GM18951 (cell line): ENCODE measurements around the gene ERBIN.
"Not testable (repeated sequence)": the region's sequence is repeated elsewhere in the genome, so short reads cannot be mapped to it uniquely, and the experiment has no call there.

Experiments
- POLR2A ChIP-seq: IDR thresholded peaks from 4 replicates; pipeline ENCODE4 v1.6.1; 2011; ENCODE audit warnings: mild to moderate bottlenecking; ENCODE audit not compliant: insufficient read length, insufficient read depth; ENCODE audit errors: extremely low read depth
- in situ Hi-C: fragments of 300-500 bp; cut with MboI; formaldehyde crosslinking; loops from one replicate; pipeline ENCODE4 v1.12.0; 2022; ENCODE audit warnings: low sequenced_read_pairs, mixed read lengths, inconsistent platforms; ENCODE audit not compliant: unreplicated experiment

Gene ERBIN

GRCh38 chr5:65926276-65926783, at the start of gene ERBIN:
ERBIN (plus strand) TSS chr5:65926575; CDS start chr5:65992719, 66,144 bp downstream.
- TF ChIP-seq POLR2A: no peak

GRCh38 chr5:65876970-65877369, 49.4 kb upstream of the ERBIN start:
- TF ChIP-seq POLR2A: no peak
- in situ Hi-C loops: no loop called here

More at GRCh38 chr5:65926276-65926783, at the start of gene ERBIN:
- in situ Hi-C loops: no loop called here

DNA sequence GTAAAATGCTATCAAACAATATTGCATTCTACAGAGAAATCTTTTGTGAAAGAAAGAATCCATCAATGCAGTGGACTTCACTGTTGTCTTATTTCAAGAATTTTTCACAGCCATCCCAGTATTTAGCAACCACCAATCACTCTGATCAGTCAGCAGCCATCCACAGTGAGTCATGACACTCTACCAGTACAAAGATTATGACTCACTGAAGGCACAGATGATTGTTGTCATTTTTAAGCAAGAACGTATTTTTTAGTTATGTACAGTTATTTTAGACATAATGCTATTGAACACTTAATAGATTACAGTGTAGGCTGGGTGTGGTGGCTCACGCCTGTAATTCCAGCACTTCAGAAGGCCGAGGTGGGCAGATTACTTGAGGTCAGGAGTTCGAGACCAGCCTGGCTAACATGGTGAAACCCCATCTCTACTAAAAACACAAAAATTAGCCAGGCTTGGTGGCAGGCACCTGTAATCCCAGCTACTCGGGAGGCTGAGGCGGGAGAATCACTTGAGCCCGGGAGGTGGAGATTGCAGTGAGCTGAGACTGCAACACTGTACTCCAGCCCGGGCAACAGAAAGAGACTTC, 46.6 kb upstream of the ERBIN start:
- in situ Hi-C loops: not testable (repeated sequence)

GRCh38 chr5:65880496-65881072, 45.8 kb upstream of the ERBIN start:
- in situ Hi-C loops: no loop called here
- no peak for TF ChIP-seq POLR2A

DNA sequence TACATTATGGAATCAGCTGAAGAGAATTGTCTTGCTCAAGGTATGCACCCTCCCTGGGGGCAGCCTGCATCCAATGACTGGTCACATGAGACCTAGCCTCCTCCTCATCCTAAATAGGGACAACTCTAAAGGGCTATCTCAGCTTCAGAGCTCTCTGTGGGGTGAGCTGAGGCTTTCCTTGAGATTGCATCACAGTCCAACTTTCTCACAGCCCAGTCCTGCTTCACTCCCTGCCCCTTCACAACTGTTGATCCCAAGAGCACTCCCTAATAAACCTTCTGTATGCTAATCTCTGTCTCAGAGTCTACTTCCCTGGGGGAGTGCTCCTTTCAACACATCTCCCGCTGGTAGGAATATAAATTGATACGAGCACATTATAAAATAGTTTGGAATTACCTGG, 44.1 kb upstream of the ERBIN start:
- in situ Hi-C loops: no loop called here
- no peak for TF ChIP-seq POLR2A

DNA sequence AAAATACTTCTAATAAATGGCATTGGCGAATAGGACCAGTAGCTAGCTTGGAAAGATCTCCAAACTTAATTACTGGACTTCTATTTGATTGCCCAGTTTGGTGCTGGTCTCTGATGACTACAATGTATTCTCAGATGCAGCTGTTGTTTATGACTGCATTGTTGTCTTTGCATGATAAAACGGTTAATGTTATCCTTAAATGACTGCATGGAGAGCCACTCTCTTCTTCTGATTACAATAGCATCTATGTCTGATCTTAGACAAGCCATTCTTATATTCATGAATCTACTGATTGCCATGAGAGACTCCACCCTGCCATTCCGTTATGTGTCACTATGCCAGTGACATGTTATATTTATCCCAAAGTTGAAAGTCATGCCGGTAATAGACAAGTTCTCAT, 42.9 kb upstream of the ERBIN start:
- no peak for TF ChIP-seq POLR2A
- in situ Hi-C loops: no loop called here

GRCh38 chr5:65886387-65886786, 40.0 kb upstream of the ERBIN start:
- no peak for TF ChIP-seq POLR2A
- in situ Hi-C loops: no loop called here

DNA sequence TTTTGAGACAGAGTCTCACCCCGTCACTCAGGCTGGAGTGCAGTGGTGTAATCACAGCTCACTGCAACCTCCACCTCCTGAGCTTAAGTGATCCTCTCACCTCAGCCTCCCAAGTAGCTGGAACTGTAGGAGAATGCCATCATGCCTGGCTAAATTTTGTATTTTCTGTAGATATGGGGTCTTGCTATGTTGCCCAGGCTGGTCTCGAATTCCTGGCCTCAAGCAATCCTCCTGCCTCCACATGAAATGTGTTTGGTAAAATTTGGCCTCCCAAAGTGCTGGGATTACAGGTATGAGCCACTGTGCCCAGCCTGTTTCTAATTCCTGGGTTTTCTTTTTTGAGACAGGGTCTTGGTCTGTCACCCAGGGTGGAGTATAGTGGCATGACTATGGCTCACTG, 34.4 kb upstream of the ERBIN start:
- in situ Hi-C loops: not testable (repeated sequence)

- no peak for TF ChIP-seq POLR2A
Observed at GRCh38 chr5:65892801-65893200, 33.6 kb upstream of the ERBIN start.

DNA sequence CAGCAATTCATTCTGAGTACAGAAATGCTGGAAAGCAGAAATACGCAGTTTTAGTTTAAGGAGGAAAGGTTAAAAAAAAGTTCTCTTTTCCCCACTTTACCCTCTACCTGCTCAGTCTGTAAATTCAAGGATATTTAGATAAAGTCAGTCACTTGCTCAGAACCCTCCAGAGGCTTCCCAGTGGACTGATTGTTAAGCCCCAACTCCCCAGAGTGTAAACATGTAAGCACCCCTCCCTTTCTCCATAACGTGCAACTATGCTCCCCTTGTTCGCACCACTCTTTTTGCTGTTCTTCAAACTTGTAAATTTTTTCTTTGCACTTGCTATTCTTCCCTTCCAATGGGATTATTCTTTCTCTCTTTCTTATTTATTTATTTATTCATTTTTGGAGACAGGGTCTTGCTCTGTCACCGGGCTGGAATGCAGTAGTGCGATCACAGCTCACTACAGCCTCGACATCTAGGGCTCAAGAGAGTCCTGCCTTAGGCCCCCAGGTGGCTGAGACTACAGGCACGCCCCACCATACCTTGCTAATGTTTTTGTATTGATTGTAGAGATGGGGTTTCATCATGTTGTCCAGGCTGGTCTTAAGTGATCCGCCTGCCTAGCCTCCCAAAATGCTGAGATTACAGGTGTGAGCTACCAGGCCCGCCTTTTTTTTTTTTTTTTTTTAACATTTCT, 32.5 kb upstream of the ERBIN start:
- in situ Hi-C loops: no loop called here

More at GRCh38 chr5:65892801-65893200, 33.6 kb upstream of the ERBIN start:
- in situ Hi-C loops: no loop called here

DNA sequence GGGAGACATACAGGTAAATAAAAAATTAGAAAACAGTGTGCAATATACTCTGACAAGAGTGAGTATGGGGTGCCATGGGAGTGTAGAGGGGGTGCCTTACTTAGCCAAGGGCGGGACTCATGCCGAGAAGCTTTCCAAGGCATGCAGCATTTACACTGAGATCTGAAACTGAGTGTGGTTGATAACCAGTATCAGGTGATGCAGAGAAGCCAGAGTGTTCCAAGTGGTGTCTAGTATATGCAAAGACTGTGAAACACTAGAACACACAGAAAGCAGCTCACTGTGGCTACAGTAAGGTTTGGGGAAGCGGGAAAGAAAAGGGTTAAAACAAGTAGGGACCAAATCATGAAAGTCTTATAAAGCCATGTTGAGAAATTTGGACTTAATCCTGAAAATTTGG, 30.5 kb upstream of the ERBIN start:
- TF ChIP-seq POLR2A: no peak
- in situ Hi-C loops: no loop called here

More for the DNA sequence above, 32.5 kb upstream of the ERBIN start:
- no peak for TF ChIP-seq POLR2A

DNA sequence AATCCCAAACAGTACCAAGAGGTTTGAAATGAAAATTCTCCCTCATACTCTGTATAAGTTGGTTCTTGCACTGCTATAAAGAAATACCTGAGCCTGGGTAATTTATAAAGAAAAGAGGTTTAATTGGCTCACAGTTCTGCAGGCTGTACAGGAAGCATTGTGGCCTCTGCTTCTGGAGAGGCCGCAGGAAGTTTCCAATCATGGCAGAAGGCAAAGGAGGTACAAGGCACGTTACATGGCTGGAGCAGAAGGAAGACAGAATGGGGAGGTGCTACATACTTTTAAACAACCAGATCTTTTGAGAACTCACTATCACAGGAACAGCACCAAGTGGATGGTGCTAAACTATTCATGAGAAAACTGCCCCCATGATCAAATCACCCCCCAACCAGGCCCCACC, 25.6 kb upstream of the ERBIN start:
- in situ Hi-C loops: no loop called here
- TF ChIP-seq POLR2A: no peak

DNA sequence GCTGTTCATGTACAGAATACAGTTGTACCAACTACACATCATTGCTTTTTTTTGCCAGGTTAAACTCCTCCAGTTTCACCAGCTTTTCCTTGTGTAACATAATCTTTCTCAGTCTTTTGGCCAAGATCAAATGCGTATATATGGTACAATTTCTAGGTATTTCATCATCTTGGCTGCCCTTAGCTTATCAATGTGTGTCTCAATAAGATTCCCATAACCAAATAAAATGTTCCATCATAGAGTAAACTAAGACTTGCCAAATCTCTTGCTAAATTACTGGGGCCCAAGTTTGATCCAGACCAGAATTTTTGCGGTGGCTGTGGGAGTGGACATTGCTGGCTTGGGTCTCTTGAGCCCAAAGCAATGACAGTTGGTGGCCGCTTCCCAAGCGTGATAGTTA, 24.3 kb upstream of the ERBIN start:
- TF ChIP-seq POLR2A: no peak
- in situ Hi-C loops: no loop called here

DNA sequence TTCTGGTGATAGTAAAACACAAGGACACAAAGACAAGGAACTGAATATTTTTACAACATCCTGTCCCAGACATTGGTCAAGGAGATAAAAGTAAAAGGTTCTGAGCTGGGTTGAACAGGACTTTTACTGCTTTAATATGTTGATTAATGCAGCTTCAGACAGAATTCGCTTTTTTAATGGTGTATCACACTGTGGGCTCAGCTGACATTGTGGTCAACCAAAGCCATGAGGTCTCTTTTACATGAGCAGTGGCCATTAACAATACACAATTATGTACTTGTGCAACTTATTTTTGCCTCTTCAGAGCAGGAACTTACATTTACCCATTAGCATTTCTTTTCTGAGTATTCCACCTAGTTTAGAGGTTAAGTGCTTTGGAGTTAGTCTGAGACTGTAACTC, 22.8 kb upstream of the ERBIN start:
- in situ Hi-C loops: no loop called here
- TF ChIP-seq POLR2A: no peak
